GM12892 (cell line): ENCODE data around the gene CYP2A6.

Source experiments
- POLR2A ChIP-seq: IDR thresholded peaks from 2 replicates; pipeline ENCODE4 v1.6.1; 2011; ENCODE audit warnings: low read depth, low read length, control low read depth
- POLR2AphosphoS5 ChIP-seq: IDR thresholded peaks from 2 replicates; pipeline ENCODE4 v1.6.1; 2011; ENCODE audit warnings: low read depth, low read length, control low read depth
- TAF1 ChIP-seq: IDR thresholded peaks from 2 replicates; pipeline ENCODE4 v1.6.1; 2011; ENCODE audit warnings: low read depth, mild to moderate bottlenecking, control low read depth, low read length, borderline replicate concordance

GRCh38 chr19:40867701-40868100 is 17.5 kb upstream of the CYP2A6 start:
- no peak for TF ChIP-seq POLR2AphosphoS5
- TF ChIP-seq TAF1, result no peak
- no peak for TF ChIP-seq POLR2A
